BE2C (cell line): ENCODE results near the gene MBD2.

Experiments
- DNase-seq: peaks from one replicate; pipeline ENCODE4 v3.0.0-alpha.2; 2020
- H3K27me3 ChIP-seq: fragments of 250-450 bp; sonication (Bioruptor Pico); 2 replicates; pipeline ENCODE4 v1.5.1; 2020; ENCODE audit warnings: mild to moderate bottlenecking
- H3K36me3 ChIP-seq: fragments of 250-450 bp; sonication (Bioruptor Pico); 2 replicates; pipeline ENCODE4 v1.5.1; 2020; ENCODE audit warnings: mild to moderate bottlenecking
- H3K4me1 ChIP-seq: fragments of 250-450 bp; sonication (Bioruptor Pico); 2 replicates; pipeline ENCODE4 v1.5.1; 2020
- H3K4me3 ChIP-seq: 2 replicates; pipeline ENCODE4 v1.5.1; 2011; ENCODE audit warnings: low read depth, low read length
- H3K9me3 ChIP-seq: fragments of 250-450 bp; sonication (Bioruptor Pico); 2 replicates; pipeline ENCODE4 v1.5.1; 2020
- CTCF ChIP-seq: IDR thresholded peaks from 2 replicates; pipeline ENCODE4 v1.5.1; 2012; ENCODE audit warnings: mild to moderate bottlenecking, low read depth, low read length

The MBD2 gene

GRCh38 chr18:54239601-54240000, 15.1 kb upstream of the MBD2 start:
- H3K4me1 ChIP-seq = no peaks in the 10 kb centered on the region
- no peak for DNase-seq
- no peak overlapping the region for H3K4me3 ChIP-seq
- H3K27me3 ChIP-seq = no peaks in the 10 kb centered on the region
- no peaks in the 10 kb centered on the region for H3K36me3 ChIP-seq
- no peaks in the 10 kb centered on the region for H3K9me3 ChIP-seq
- TF ChIP-seq CTCF = no peak

- Histone ChIP-seq H3K36me3 (no peaks in the 10 kb centered on the region), H3K27me3 (no peaks in the 10 kb centered on the region), H3K4me3 (no peak overlapping the region), H3K9me3 (no peaks in the 10 kb centered on the region), H3K4me1 (no peaks in the 10 kb centered on the region)
- DNase-seq = no peak
- no peak for TF ChIP-seq CTCF
These were observed 14.6 kb upstream of the MBD2 start for GRCh38 chr18:54239091-54239490.

- H3K9me3 ChIP-seq = no peaks in the 10 kb centered on the region
- no peak for TF ChIP-seq CTCF
- no peaks in the 10 kb centered on the region for H3K27me3 ChIP-seq
- H3K36me3 ChIP-seq = no peaks in the 10 kb centered on the region
- no peaks in the 10 kb centered on the region for H3K4me1 ChIP-seq
- no peak for DNase-seq
- no peak overlapping the region for H3K4me3 ChIP-seq
These were observed 13.9 kb upstream of the MBD2 start for GRCh38 chr18:54238173-54238936.

GRCh38 chr18:54235871-54236270, 11.4 kb upstream of the MBD2 start:
- no peak overlapping the region for H3K4me3 ChIP-seq
- no peak for DNase-seq

GRCh38 chr18:54233747-54234146, 9.3 kb upstream of the MBD2 start:
- no peak overlapping the region for H3K4me3 ChIP-seq
- DNase-seq = no peak
- TF ChIP-seq CTCF = no peak
- no peaks in the 10 kb centered on the region for H3K36me3 ChIP-seq
- H3K9me3 ChIP-seq = no peaks in the 10 kb centered on the region
- no peaks in the 10 kb centered on the region for H3K4me1 ChIP-seq
- H3K27me3 ChIP-seq = no peaks in the 10 kb centered on the region

More at GRCh38 chr18:54235871-54236270, 11.4 kb upstream of the MBD2 start:
- no peaks in the 10 kb centered on the region for H3K27me3 ChIP-seq
- no peaks in the 10 kb centered on the region for H3K4me1 ChIP-seq
- H3K36me3 ChIP-seq = no peaks in the 10 kb centered on the region
- no peaks in the 10 kb centered on the region for H3K9me3 ChIP-seq
- no peak for TF ChIP-seq CTCF

- TF ChIP-seq CTCF = no peak
- no peak for DNase-seq
- Histone ChIP-seq H3K4me1 (no peaks in the 10 kb centered on the region), H3K36me3 (no peaks in the 10 kb centered on the region), H3K4me3 (no peak overlapping the region), H3K9me3 (no peaks in the 10 kb centered on the region), H3K27me3 (no peaks in the 10 kb centered on the region)
These were observed 8.8 kb upstream of the MBD2 start for GRCh38 chr18:54233228-54233625.
